ENCODE measurements around the gene ACAP2. TPM values are rescaled to one million over a fixed set of nuclear protein-coding genes. Genes with fewer than 3 reads are reported as not detected.

Gene ACAP2
- total RNA-seq, 2 experiments from 2014 or later: 54.6 to 55.7 TPM

DNA sequence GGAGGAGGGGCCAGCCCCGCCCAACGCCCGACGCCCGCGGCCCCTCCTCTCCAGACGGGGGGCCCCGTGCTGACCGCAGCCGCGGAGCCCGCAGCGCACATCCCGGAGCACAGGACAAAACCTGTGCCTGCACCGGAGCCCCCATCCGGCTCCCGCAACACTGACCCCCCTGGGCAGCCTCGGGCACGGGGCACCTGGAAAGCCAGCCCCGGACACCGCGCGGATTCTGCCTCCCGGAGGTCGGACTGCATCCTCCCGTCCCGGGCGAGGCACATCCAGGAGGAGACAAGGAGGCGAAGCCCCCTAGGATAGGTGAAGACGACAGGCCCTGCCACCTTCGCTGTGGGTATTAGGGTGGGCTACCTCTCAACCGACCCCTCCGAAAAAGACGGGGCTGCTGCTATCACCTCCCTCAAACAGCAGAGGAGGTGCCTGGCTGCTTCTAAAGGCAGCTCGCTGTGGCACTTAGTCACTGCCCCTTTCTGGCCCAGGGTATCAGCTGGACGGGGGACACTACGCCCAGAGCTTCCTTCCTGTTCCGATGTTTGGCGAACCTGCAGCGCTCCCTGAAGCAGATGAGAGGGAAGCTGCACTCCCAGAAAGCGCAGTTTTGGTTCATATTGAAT is 182.4 kb downstream of the ACAP2 start:
- Mint-ChIP-seq H3K36me3 (ENCODE audit: low read depth) (peaks cover 10% of the 10 kb centered on the region), H3K9me3 (no peaks in the 10 kb centered on the region), H3K4me1 (ENCODE audit: low read depth) (peaks cover 31% of the 10 kb centered on the region), H3K27ac (peak overlapping the region; percentile 46), H3K27me3 (no peaks in the 10 kb centered on the region), H3K4me3 (peak overlapping the region; percentile 71)
- ChIA-PET POLR2A (interaction anchor here (0.6 to 2.0 kb wide), 4 partner anchors 10 to 573 kb away, joined by 3 to 14 read pairs (median 6); partner anchors contain the start of gene XXYLT1), CTCF (interaction anchor here (0.8 to 3.3 kb wide), 12 partner anchors 11 to 601 kb away, joined by 3 to 51 read pairs (median 4); partner anchors contain the start of genes LSG1 and XXYLT1)
- ATAC-seq (peak; percentile 12), DNase-seq (peak; percentile 48)
- TF ChIP-seq CTCF (IDR thresholded peaks at IDR 0.05): peak; percentile 38
- intact Hi-C loops (cut with micrococcal nuclease): loop anchor here (5.0 kb wide), 1 partner anchor 248 kb away; no protein-coding TSS in a partner anchor

- DNase-seq (peak; percentile 96), ATAC-seq (peak; percentile 91)
- no peaks in the 10 kb centered on the region for H3K27me3 Mint-ChIP-seq
- H3K27ac Mint-ChIP-seq: peak overlapping the region; percentile 83
- peaks cover 31% of the 10 kb centered on the region for H3K4me1 Mint-ChIP-seq (ENCODE audit: low read depth)
- intact Hi-C loops (cut with micrococcal nuclease): loop anchor here (2.0 to 5.0 kb wide), 3 partner anchors 132 to 577 kb away; no protein-coding TSS in a partner anchor
- ChIA-PET POLR2A (no interaction called here), CTCF (interaction anchor here (1.2 to 3.6 kb wide), 9 partner anchors 11 to 588 kb away, joined by 3 to 51 read pairs (median 10); partner anchors contain the start of genes LSG1 and XXYLT1)
- peaks cover 9% of the 10 kb centered on the region for H3K36me3 Mint-ChIP-seq (ENCODE audit: low read depth)
- peak; percentile 76 for TF ChIP-seq CTCF (IDR thresholded peaks at IDR 0.05)
- H3K4me3 Mint-ChIP-seq: peak overlapping the region; percentile 57
- H3K9me3 Mint-ChIP-seq: no peaks in the 10 kb centered on the region
Measured at GRCh38 chr3:195259475-195260279, 183.1 kb downstream of the ACAP2 start.

GRCh38 chr3:195259154-195259474 is 183.7 kb downstream of the ACAP2 start:
- TF ChIP-seq CTCF (IDR thresholded peaks at IDR 0.05): no peak
- peaks cover 27% of the 10 kb centered on the region for H3K4me1 Mint-ChIP-seq (ENCODE audit: low read depth)
- intact Hi-C loops (cut with micrococcal nuclease): loop anchor here (2.0 to 5.0 kb wide), 2 partner anchors 132 to 576 kb away; no protein-coding TSS in a partner anchor
- no peaks in the 10 kb centered on the region for H3K9me3 Mint-ChIP-seq
- ATAC-seq (no peak), DNase-seq (peak; percentile 41)
- peak overlapping the region; percentile 57 for H3K4me3 Mint-ChIP-seq
- no peaks in the 10 kb centered on the region for H3K27me3 Mint-ChIP-seq
- CTCF ChIA-PET: interaction anchor here (0.8 to 3.6 kb wide), 6 partner anchors 11 to 588 kb away, joined by 3 to 18 read pairs (median 7); partner anchors contain the start of gene XXYLT1
- POLR2A ChIA-PET: no interaction called here
- peak overlapping the region; percentile 73 for H3K27ac Mint-ChIP-seq
- peaks cover 3% of the 10 kb centered on the region for H3K36me3 Mint-ChIP-seq (ENCODE audit: low read depth)

DNA sequence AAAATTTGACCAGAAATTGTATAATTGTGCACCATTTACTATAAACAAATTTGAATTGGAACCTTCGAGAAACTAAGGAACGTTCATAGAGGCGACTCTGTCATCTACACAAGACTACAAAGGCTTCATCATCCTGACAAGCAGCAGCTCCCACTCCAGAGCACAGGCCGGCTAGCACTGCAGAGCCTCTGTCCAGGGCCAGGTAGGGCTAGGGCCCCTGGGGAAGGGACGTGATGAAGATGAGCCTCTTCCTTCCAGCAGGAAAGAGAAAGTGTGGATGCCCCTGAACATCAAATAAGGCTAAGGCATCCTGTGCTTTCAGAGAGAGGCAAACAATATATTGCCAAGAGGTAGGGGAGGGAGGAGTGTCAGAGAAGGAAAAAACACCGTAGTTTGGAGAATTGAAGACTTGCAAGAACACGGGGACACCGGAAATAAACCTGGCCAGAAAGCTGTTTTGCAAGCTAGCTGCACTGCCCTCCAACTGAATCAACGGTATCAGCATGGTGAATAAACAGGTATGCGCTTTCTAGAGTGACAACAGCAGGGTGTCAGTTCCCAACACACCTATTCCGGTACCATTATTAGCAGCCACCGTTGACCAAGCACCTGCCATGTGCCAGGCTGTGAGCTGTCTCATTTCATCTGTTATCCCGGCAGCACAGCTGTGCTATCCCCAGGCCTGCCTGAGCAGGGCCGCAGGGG is 184.2 kb downstream of the ACAP2 start:
- TF ChIP-seq CTCF (IDR thresholded peaks at IDR 0.05): no peak
- H3K4me1 Mint-ChIP-seq (ENCODE audit: low read depth): peaks cover 22% of the 10 kb centered on the region
- intact Hi-C loops (cut with micrococcal nuclease): loop anchor here (2.0 to 5.0 kb wide), 2 partner anchors 131 to 576 kb away; no protein-coding TSS in a partner anchor

More for the DNA sequence above, 184.2 kb downstream of the ACAP2 start:
- Mint-ChIP-seq H3K4me3 (peak overlapping the region; percentile 57), H3K9me3 (no peaks in the 10 kb centered on the region), H3K36me3 (ENCODE audit: low read depth) (peaks cover 2% of the 10 kb centered on the region), H3K27ac (peak overlapping the region; percentile 73), H3K27me3 (no peaks in the 10 kb centered on the region)
- ChIA-PET POLR2A (no interaction called here), CTCF (interaction anchor here (0.8 to 3.6 kb wide), 6 partner anchors 12 to 587 kb away, joined by 3 to 18 read pairs (median 7); partner anchors contain the start of gene XXYLT1)
- DNase-seq: no peak
- no peak for ATAC-seq

Measured in activated CD8-positive, alpha-beta T cell treated with anti-CD3 and anti-CD28 coated beads for 36 hours (primary cell).